HEK293 (cell line): ENCODE results near the gene DYNLRB2.

Experiments
- HOXC10 ChIP-seq: sonication (generic); formaldehyde crosslinking; IDR thresholded peaks from 2 replicates; pipeline ENCODE4 v1.8.1; 2023; ENCODE audit warnings: mild to moderate bottlenecking, missing genetic modification reagents
- KLF9 ChIP-seq: fragments of 450-650 bp; formaldehyde crosslinking; IDR thresholded peaks from 2 replicates; pipeline ENCODE4 v1.5.1; 2016; ENCODE audit warnings: missing biosample characterization, missing genetic modification characterization, low read depth
- PBX3 ChIP-seq: sonication (generic); formaldehyde crosslinking; IDR thresholded peaks from 2 replicates; pipeline ENCODE4 v1.8.1; 2022; ENCODE audit warnings: mild to moderate bottlenecking, moderate library complexity, missing genetic modification reagents
- YY1 ChIP-seq: fragments of 450-650 bp; formaldehyde crosslinking; IDR thresholded peaks from 2 replicates; pipeline ENCODE4 v1.5.1; 2018; ENCODE audit warnings: missing biosample characterization, missing genetic modification characterization
- ZBTB11 ChIP-seq: fragments of 450-650 bp; formaldehyde crosslinking; conservative IDR thresholded peaks from 2 replicates; pipeline ENCODE4 v1.5.1; 2016; ENCODE audit warnings: low read depth, missing biosample characterization, missing genetic modification characterization
- ZFP3 ChIP-seq: fragments of 450-650 bp; formaldehyde crosslinking; IDR thresholded peaks from 2 replicates; pipeline ENCODE4 v1.5.1; 2016; ENCODE audit warnings: low read depth, missing biosample characterization, missing genetic modification characterization
- ZNF214 ChIP-seq: fragments of 450-650 bp; formaldehyde crosslinking; IDR thresholded peaks from 2 replicates; pipeline ENCODE4 v1.5.1; 2017; ENCODE audit warnings: missing biosample characterization, mild to moderate bottlenecking, missing genetic modification characterization, borderline replicate concordance
- ZNF561 ChIP-seq: fragments of 450-650 bp; IDR thresholded peaks from 2 replicates; pipeline ENCODE4 v1.5.1; 2018; ENCODE audit warnings: missing biosample characterization, missing genetic modification characterization, borderline replicate concordance
- ZNF571 ChIP-seq: fragments of 450-650 bp; formaldehyde crosslinking; IDR thresholded peaks from 2 replicates; pipeline ENCODE4 v1.5.0; 2017; ENCODE audit warnings: missing biosample characterization, missing genetic modification characterization
- ZNF670 ChIP-seq: fragments of 450-650 bp; formaldehyde crosslinking; IDR thresholded peaks from 2 replicates; pipeline ENCODE4 v1.5.1; 2016; ENCODE audit warnings: missing biosample characterization, missing genetic modification characterization, low read depth
- ZNF843 ChIP-seq: fragments of 450-650 bp; formaldehyde crosslinking; IDR thresholded peaks from 2 replicates; pipeline ENCODE4 v1.5.1; 2016; ENCODE audit warnings: missing biosample characterization, missing genetic modification characterization
- ZXDB ChIP-seq: fragments of 450-650 bp; formaldehyde crosslinking; IDR thresholded peaks from 2 replicates; pipeline ENCODE4 v1.5.1; 2016; ENCODE audit warnings: missing biosample characterization, missing genetic modification characterization
- TF ChIP-seq, protein P1 (sequence below): fragments of 450-650 bp; formaldehyde crosslinking; IDR thresholded peaks from 2 replicates; pipeline ENCODE4 v1.5.1; 2016; ENCODE audit warnings: missing biosample characterization, missing genetic modification characterization

GRCh38 chr16:80573700-80574120, 32.9 kb downstream of the DYNLRB2 start:
- TF ChIP-seq, protein P1, sequence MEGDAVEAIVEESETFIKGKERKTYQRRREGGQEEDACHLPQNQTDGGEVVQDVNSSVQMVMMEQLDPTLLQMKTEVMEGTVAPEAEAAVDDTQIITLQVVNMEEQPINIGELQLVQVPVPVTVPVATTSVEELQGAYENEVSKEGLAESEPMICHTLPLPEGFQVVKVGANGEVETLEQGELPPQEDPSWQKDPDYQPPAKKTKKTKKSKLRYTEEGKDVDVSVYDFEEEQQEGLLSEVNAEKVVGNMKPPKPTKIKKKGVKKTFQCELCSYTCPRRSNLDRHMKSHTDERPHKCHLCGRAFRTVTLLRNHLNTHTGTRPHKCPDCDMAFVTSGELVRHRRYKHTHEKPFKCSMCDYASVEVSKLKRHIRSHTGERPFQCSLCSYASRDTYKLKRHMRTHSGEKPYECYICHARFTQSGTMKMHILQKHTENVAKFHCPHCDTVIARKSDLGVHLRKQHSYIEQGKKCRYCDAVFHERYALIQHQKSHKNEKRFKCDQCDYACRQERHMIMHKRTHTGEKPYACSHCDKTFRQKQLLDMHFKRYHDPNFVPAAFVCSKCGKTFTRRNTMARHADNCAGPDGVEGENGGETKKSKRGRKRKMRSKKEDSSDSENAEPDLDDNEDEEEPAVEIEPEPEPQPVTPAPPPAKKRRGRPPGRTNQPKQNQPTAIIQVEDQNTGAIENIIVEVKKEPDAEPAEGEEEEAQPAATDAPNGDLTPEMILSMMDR (tag by site-specific recombination) = 0 out of 2 replicates have a peak, but pooled peaks have one; percentile 7
- no peak for TF ChIP-seq ZNF670
- TF ChIP-seq ZNF571 (tag by site-specific recombination) = no peak
- no peak for TF ChIP-seq PBX3
- TF ChIP-seq ZFP3 = no peak
- no peak for TF ChIP-seq YY1 (tag by site-specific recombination)
- peak; percentile 88 for TF ChIP-seq ZNF561 (tag by site-specific recombination)
- TF ChIP-seq ZNF214 (tag by site-specific recombination) = no peak
- peak; percentile 95 for TF ChIP-seq ZNF843
- no peak; the same call in 1 of the 2 replicates for TF ChIP-seq ZBTB11 (tag by site-specific recombination)
- TF ChIP-seq KLF9 (tag by site-specific recombination) = peak; percentile 44; the same call in 1 of the 2 replicates
- peak; percentile 88 for TF ChIP-seq ZXDB (tag by site-specific recombination)
- TF ChIP-seq HOXC10 = no peak
